Aortic smooth muscle cell (primary cell): ENCODE data around the gene ZNF814. TPM values are rescaled to one million over a fixed set of nuclear protein-coding genes. Genes with fewer than 3 reads are reported as not detected.

Experiments used
- total RNA-seq: library from RNA; depleted of rRNA; stranded (reverse); fragments of >200 nt; gene quantifications from 2 replicates; pipeline ENCODE4 v1.2.3, GENCODE V29; 2014

Gene ZNF814
- total RNA-seq = 6.9 and 7.3 TPM in 2 replicates

DNA sequence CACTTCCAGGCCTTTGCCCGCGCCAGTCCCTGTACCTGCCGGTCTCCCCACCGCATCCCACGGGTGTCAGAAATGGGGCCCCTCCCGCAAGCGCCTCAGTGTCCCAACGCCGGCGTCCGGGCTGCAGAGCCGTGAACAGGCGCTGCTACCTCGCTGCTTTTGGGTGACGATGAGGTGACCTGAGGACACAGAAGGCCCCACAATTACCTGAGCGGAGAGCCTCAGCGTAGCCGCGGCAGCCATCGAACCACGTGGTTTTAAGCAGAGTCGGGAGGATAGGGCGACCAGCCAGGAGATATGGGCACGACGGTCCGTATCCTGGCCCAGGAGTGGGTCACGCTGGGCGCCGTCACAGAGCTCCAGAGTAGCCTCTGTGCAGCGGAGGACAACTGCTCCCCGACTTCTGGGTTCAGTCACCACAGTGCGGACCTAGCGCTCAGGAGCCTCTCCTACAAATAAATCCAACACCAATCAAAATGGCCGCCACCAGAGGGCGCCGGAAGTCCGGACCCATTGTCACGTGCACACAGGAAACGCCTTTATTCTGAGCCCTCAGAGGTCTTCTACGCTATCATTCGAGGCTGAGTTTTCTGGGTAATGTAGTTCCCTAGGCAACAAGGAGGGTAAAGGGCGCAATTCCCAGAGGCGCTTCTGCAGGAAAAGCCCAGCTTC is at the start of gene ZNF814:
ZNF814 (minus strand) TSS at position 478 of the 672 bp plus-strand sequence; CDS start at position 243, 235 bp downstream.

DNA sequence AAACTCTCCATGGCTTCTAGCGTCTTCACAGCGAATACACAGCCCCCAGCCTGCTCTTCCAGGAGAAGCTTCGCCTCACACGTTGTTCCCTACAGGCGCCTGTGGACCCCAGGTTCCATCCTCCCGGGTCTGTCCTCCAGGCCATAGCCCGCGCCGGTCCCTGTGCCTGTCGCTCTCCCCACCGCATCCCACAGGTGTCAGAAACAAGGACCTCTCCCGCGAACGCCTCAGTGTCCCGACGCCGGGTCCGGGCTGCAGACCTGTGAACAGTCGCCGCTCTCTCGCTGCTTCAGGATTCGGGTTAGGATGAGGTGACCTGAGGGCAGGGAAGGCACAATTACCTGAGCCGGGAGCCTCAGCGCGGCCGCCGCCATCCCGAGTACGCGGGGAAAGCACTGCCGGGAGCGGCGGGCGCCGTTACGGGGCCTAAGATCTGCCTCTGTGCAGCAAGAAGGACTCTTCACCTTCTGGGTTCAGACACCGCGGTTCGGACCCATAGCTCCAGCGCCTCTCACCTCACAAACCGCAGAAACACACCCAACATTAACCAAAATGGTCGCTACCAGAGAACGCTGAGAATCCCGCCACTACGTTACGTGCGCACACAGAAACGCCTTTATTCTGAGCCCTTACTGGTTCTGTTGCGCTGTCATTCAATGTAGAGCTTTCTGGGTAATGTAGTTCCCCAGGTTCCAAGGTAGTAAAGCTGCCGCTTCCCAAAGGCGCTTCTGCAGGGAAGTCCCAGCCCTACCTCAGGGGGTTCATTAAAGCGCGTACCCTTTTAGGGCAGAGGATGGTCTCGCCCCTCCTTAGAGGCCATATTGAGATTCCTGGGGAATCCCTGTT is 46.2 kb upstream of the ZNF814 start, which contains the start of gene ZNF418:
ZNF418 (minus strand) TSS at position 583 of the 846 bp plus-strand sequence. CDS start 1,580 bp downstream, outside the sequence.

DNA sequence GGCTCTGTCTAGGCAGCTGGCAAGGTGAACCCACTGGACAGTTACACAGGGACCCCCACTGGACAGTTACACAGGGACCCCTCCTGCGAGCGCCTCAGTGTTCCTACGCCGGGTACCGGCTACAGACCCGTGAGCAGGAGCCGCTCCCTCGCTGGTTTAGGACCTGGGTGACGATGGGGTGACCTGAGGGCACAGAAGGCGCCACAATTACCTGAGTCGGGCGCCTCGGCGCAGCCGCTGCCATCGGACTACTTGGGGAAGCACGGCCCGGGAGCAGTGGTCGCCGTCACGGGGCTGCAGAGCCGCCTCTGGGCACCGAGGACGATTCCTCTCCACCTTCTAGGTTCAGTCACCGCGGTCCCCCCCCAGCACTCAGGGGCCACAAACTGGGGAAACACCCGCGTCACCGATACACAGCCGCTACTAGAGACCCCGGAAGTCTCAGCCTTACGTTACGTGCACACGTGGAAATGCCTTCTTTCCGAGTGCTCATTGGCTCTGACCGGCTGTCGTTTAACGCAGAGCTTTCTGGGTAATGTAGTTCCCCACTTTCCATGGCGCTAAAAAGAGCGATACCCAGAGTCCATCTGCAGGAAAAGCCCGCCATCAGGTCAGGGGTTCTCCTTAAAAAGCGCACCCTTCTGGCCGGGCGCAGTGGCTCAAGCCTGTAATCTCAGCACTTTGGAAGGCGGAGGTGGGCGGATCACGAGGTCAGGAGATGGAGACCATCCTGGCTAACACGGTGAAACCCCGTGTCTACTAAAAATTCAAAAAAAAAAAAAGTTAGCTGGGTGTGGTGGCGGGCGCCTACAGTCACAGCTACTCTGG is 27.5 kb upstream of the ZNF814 start, which contains the start of gene ZNF417:
ZNF417 (minus strand) TSS at position 425 of the 828 bp plus-strand sequence; CDS start at position 244, 181 bp downstream.

DNA sequence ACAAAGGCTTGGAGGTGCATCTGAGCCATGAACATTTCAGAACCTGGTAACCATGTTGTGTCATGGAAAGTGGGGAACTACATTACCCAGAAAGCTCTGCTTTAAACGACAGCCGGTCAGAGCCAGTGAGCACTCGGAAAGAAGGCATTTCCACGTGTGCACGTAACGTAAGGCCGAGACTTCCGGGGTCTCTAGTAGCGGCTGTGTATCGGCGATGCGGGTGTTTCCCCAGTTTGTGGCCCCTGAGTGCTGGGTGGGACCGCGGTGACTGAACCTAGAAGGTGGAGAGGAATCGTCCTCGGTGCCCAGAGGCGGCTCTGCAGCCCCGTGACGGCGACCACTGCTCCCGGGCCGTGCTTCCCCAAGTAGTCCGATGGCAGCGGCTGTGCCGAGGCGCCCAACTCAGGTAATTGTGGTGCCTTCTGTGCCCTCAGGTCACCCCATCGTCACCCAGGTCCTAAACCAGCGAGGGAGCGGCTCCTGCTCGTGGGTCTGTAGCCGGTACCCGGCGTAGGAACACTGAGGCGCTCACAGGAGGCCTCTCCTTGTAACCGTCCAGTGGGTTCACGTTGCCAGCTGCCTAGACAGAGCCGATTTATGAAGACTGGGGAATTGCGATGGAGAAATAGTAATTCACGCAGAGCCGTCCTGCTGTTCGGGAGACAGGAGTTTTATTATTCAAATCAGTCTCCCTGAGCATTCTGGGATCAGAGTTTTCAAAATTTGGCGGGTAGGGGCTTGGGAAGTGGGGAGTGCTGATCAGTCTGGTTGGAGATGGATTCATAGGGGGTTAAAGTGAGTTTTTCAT is 39.0 kb downstream of the ZNF814 start, which contains the start of gene ZNF587:
ZNF587 (plus strand) TSS at position 194 of the 808 bp plus-strand sequence; CDS start at position 374, 180 bp downstream.

DNA sequence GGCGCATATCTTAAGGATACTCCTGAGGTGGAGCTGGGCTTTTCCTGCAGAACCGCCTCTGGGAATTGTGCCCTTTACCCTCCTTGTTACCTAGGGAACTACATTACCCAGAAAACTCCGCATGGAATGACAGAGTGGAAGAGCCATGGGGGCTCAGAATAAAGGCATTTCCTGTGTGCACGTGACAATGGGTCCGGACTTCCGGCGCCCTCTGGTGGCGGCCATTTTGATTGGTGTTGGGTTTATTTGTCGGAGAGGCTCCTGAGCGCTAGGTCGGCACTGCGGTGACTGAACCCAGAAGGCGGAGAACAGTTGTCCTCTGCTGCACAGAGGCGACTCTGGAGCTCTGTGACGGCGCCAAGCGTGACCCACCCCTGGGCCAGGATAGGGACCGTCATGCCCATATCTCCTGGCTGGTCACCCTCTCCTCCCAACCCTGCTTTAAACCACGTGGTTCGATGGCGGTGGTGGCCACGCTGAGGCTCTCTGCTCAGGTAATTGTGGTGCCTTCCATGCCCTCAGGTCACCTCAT is 58.7 kb downstream of the ZNF814 start, which contains the start of gene ZNF587B:
ZNF587B (plus strand) TSS at position 229 of the 532 bp plus-strand sequence; CDS start at position 459, 230 bp downstream.

DNA sequence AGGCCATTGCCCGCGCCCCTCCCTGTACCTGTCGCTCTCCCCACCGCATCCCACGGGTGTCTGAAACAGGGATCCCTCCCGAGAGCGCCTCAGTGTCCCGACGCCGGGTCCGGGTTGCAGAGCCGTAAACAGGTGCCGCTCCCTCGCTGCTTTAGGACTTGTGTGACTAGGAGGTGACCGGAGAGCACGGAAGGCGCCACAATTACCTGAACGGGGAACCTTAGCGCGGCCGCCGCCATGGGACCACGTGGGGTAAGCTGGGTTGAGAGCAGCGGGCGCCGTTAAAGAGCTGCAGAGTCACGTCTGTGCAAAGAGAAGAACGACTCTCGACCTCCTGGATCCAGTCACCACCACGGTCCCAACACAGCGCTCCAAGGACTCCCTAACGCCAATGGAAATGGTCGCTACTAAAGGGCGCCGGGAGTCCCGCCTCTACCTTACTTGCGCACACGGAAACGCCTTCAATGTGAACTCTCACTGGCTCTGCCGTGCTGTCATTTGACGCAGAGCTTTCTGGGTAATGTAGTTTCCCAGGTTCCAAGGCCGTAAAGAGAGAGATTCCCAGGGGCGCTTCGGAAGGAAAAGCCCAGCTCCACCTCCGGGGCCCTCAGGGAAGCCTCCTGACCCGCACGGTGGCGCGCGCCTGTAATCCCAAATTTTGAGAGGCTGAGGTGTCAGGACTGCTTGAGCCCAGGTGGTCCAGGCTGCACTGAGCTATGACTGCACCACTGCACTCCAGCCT is 74.2 kb downstream of the ZNF814 start, which contains the start of gene ZNF552:
ZNF552 (minus strand) TSS at position 409 of the 742 bp plus-strand sequence; CDS start at position 239, 170 bp downstream.

Other genes with a start within 250 kb of the ZNF814 start
- not detected in 2 replicates for gene ZSCAN4, start 220.1 kb downstream of the ZNF814 start, total RNA-seq
- gene ZNF551, start 207.1 kb downstream of the ZNF814 start, total RNA-seq = 4.8 and 8.2 TPM in 2 replicates
- 5.4 and 7.1 TPM in 2 replicates for gene ZNF154, start 179.8 kb downstream of the ZNF814 start, total RNA-seq
- gene ZNF671, start 161.4 kb downstream of the ZNF814 start, total RNA-seq = 11.9 and 13.2 TPM in 2 replicates
- gene ZNF776, start 142.2 kb downstream of the ZNF814 start, total RNA-seq = 14.5 and 15.6 TPM in 2 replicates
- gene ZNF586, start 119.4 kb downstream of the ZNF814 start, total RNA-seq = 13.9 and 16.2 TPM in 2 replicates
- 3.2 and 4.7 TPM in 2 replicates for gene ZNF552, start 74.1 kb downstream of the ZNF814 start, total RNA-seq
- 20.8 and 22.9 TPM in 2 replicates for gene ZNF587B, start 58.7 kb downstream of the ZNF814 start, total RNA-seq
- 19.3 and 20.5 TPM in 2 replicates for gene ZNF587, start 39.2 kb downstream of the ZNF814 start, total RNA-seq
- gene ZNF417, start 27.6 kb upstream of the ZNF814 start, total RNA-seq = 20.7 and 21.4 TPM in 2 replicates
- 7.8 and 8.0 TPM in 2 replicates for gene ZNF418, start 46.4 kb upstream of the ZNF814 start, total RNA-seq
- gene ZNF256, start 58.7 kb upstream of the ZNF814 start, total RNA-seq = 6.2 and 6.3 TPM in 2 replicates
- 0.25 and 0.53 TPM in 2 replicates for gene C19orf18, start 85.5 kb upstream of the ZNF814 start, total RNA-seq
- gene ZNF606, start 113.8 kb upstream of the ZNF814 start, total RNA-seq = 9.0 and 10.7 TPM in 2 replicates
- not detected in 2 replicates for gene ZSCAN1, start 145.0 kb upstream of the ZNF814 start, total RNA-seq
- gene ZNF135, start 170.2 kb upstream of the ZNF814 start, total RNA-seq = 4.5 and 5.9 TPM in 2 replicates
- 27.9 and 37.5 TPM in 2 replicates for gene ZSCAN18, start 209.2 kb upstream of the ZNF814 start, total RNA-seq